Astrocyte of the hippocampus (primary cell): ENCODE results near the gene GRAMD4.

Experiments
- DNase-seq: peaks from one replicate; pipeline ENCODE4 v3.0.0; 2011; ENCODE audit warnings: low read depth, low spot score

Gene GRAMD4

GRCh38 chr22:46719921-46720320 is 99.7 kb downstream of the GRAMD4 start:
- DNase-seq: no peak

- no peak for DNase-seq
Measured at GRCh38 chr22:46721501-46722085, 101.4 kb downstream of the GRAMD4 start.

- no peak for DNase-seq
Measured at GRCh38 chr22:46723882-46724281, 103.7 kb downstream of the GRAMD4 start.

- no peak for DNase-seq
Measured at GRCh38 chr22:46725096-46725495, 104.9 kb downstream of the GRAMD4 start.

- DNase-seq: no peak
Measured at GRCh38 chr22:46726066-46726985, 106.1 kb downstream of the GRAMD4 start.

GRCh38 chr22:46726986-46727317 is 106.8 kb downstream of the GRAMD4 start:
- no peak for DNase-seq

- DNase-seq: no peak
Measured at GRCh38 chr22:46727813-46728364, 107.7 kb downstream of the GRAMD4 start.

- DNase-seq: no peak
Measured at GRCh38 chr22:46728470-46728869, 108.3 kb downstream of the GRAMD4 start.
